Neural cell (in vitro differentiated cells): ENCODE results near the gene RUSF1. TPM values are rescaled to one million over a fixed set of nuclear protein-coding genes. Genes with fewer than 3 reads are reported as not detected.

Experiments used
- H2AFZ ChIP-seq: fragments of 200-600, 300-800 bp; sonication (generic), shearing (Covaris generic); 2 replicates; pipeline ENCODE4 v1.6.0; 2014; ENCODE audit warnings: low read depth, mild to moderate bottlenecking, antibody characterized with exemption, low read length, moderate library complexity
- H3F3A ChIP-seq: fragments of 200-600 bp; shearing (Covaris generic); 2 replicates; pipeline ENCODE4 v1.6.1; 2016; ENCODE audit warnings: mild to moderate bottlenecking, moderate library complexity, mixed read lengths, antibody characterized with exemption, low read length; ENCODE audit not compliant: insufficient read depth, poor library complexity, severe bottlenecking
- H3K27ac ChIP-seq: fragments of 200-600, 300-800 bp; sonication (generic), shearing (Covaris generic); 2 replicates; pipeline ENCODE4 v1.5.1; 2014; ENCODE audit warnings: mild to moderate bottlenecking, low read length, moderate library complexity
- H3K27me3 ChIP-seq: fragments of 300-800, 200-600 bp; sonication (generic), shearing (Covaris generic); 2 replicates; pipeline ENCODE4 v1.6.0; 2014; ENCODE audit warnings: mild to moderate bottlenecking, low read depth, low read length, moderate library complexity; ENCODE audit not compliant: insufficient read depth
- H3K36me3 ChIP-seq: fragments of 300-800, 200-600 bp; sonication (generic), shearing (Covaris generic); 2 replicates; pipeline ENCODE4 v1.5.1; 2014; ENCODE audit warnings: mild to moderate bottlenecking, antibody characterized with exemption, low read length, moderate library complexity; ENCODE audit not compliant: insufficient read depth
- H3K4me2 ChIP-seq: fragments of 300-800, 200-600 bp; sonication (generic), shearing (Covaris generic); 2 replicates; pipeline ENCODE4 v1.6.0; 2014; ENCODE audit warnings: mild to moderate bottlenecking, low read length
- H3K4me3 ChIP-seq: fragments of 300-800, 200-600 bp; sonication (generic), shearing (Covaris generic); 2 replicates; pipeline ENCODE4 v1.5.1; 2014; ENCODE audit warnings: mild to moderate bottlenecking, low read length, moderate library complexity
- H3K79me2 ChIP-seq: fragments of 200-600 bp; shearing (Covaris generic); replicated peaks from 2 replicates; pipeline ENCODE4 v1.6.0; 2014; ENCODE audit warnings: mild to moderate bottlenecking, low read length, moderate library complexity; ENCODE audit not compliant: insufficient read depth
- H3K9ac ChIP-seq: fragments of 300-800, 200-600 bp; sonication (generic), shearing (Covaris generic); 2 replicates; pipeline ENCODE4 v1.6.1; 2016; ENCODE audit warnings: mild to moderate bottlenecking, low read length, mixed read lengths
- H3K9me2 ChIP-seq: fragments of 200-600 bp; shearing (Covaris generic); 2 replicates; pipeline ENCODE4 v1.6.1; 2016; ENCODE audit warnings: mild to moderate bottlenecking, low read length, mixed read lengths; ENCODE audit not compliant: insufficient read depth
- H3K9me3 ChIP-seq: fragments of 200-600, 300-800 bp; sonication (generic), shearing (Covaris generic); 2 replicates; pipeline ENCODE4 v1.6.1; 2016; ENCODE audit warnings: mild to moderate bottlenecking, mixed run types, low read length, moderate library complexity, mixed read lengths
- H4K20me1 ChIP-seq: fragments of 200-600 bp; shearing (Covaris generic); 2 replicates; pipeline ENCODE4 v1.6.1; 2016; ENCODE audit warnings: mild to moderate bottlenecking, mixed run types; ENCODE audit not compliant: insufficient read depth
- EP300 ChIP-seq: fragments of 450-650 bp; conservative IDR thresholded peaks from 2 replicates; pipeline ENCODE4 v1.6.1; 2014; ENCODE audit warnings: antibody characterized with exemption, mild to moderate bottlenecking, moderate library complexity; ENCODE audit not compliant: poor library complexity, severe bottlenecking
- EZH2 ChIP-seq: fragments of 200-600, 300-800 bp; shearing (Covaris generic), sonication (generic); IDR thresholded peaks from 2 replicates; pipeline ENCODE4 v1.6.1; 2014; ENCODE audit warnings: antibody characterized with exemption, low read length, borderline replicate concordance, mild to moderate bottlenecking; ENCODE audit not compliant: insufficient read depth, poor library complexity, severe bottlenecking
- MXI1 ChIP-seq: fragments of 450-650 bp; conservative IDR thresholded peaks from 2 replicates; pipeline ENCODE4 v1.6.1; 2014; ENCODE audit warnings: antibody characterized with exemption, mild to moderate bottlenecking; ENCODE audit not compliant: poor library complexity, severe bottlenecking
- POLR2AphosphoS5 ChIP-seq: IDR thresholded peaks from 2 replicates; pipeline ENCODE4 v1.6.1; 2012
- RAD21 ChIP-seq: fragments of 450-650 bp; conservative IDR thresholded peaks from 2 replicates; pipeline ENCODE4 v1.6.1; 2014; ENCODE audit warnings: antibody characterized with exemption, mild to moderate bottlenecking, moderate library complexity
- SMC3 ChIP-seq: fragments of 450-650 bp; conservative IDR thresholded peaks from 2 replicates; pipeline ENCODE4 v1.6.1; 2014; ENCODE audit warnings: antibody characterized with exemption, mild to moderate bottlenecking, moderate library complexity; ENCODE audit not compliant: poor library complexity
- TAF1 ChIP-seq: IDR thresholded peaks from 2 replicates; pipeline ENCODE4 v1.6.1; 2012; ENCODE audit warnings: low read depth
- polyA plus RNA-seq: library from polyadenylated mRNA; depleted of rRNA; stranded (reverse); fragments of >200 nt; gene quantifications from 2 replicates; pipeline ENCODE4 v1.2.3, GENCODE V29; 2014
- TF ChIP-seq, protein P1 (sequence below): fragments of 450-650 bp; IDR thresholded peaks from 2 replicates; pipeline ENCODE4 v1.5.1; 2014; ENCODE audit warnings: antibody characterized with exemption, mild to moderate bottlenecking, moderate library complexity; ENCODE audit not compliant: poor library complexity, severe bottlenecking
- TF ChIP-seq, protein P2 (sequence below): IDR thresholded peaks from 2 replicates; pipeline ENCODE4 v1.6.1; 2012; ENCODE audit warnings: borderline replicate concordance

The RUSF1 gene
- polyA plus RNA-seq, 1 donor from 2014 or later: 108 TPM

DNA sequence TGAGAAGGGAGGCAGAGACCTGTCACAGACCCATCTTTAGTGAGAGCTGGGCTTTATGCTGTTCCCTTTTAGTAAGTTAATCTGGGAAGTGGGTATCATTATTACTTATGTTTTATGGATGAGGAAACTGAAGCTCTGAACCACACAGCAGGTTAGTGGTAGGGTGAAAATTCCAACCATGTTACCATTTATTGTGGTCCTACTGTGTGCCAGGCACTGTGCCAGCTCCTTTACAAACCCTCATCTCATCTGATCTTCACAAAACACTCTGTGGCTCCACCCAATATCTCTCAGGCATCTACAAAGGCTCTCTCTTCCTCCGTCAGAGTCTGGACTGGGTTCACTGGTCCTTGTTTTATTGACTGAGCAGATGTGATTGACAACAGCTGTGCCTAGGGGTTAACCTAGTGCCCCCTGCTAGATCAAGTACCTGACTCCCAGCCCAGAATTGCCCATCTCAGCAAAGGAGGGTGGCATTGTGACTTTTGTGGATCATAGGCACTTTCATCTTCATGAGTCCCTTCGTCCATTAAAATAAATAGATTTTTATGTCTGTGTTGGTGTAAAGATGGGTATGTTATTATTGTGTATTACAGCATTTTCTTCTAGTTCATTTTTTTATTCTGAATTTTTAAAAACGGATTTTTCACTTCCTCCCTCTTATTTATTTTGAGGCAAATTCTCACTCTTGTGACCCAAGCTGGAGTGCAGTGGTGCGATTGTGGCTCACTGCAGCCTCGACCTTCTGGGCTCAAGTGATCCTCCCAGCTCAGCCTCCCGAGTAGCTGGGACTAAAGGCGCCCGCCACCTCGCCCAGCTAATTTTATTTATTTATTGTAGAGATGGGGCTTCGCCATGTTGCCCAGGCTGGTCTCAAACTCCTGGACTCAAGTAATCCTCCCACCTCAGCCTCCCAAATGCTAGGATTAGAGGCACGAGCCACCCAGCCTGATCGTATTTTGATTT, 33.1 kb downstream of the RUSF1 start:
- Histone ChIP-seq H3K9me2 (no peaks in the 10 kb centered on the region), H3K27ac (no peak overlapping the region), H4K20me1 (no peaks in the 10 kb centered on the region), H3K79me2 (no peaks in the 10 kb centered on the region), H3K36me3 (no peaks in the 10 kb centered on the region), H3F3A (no peaks in the 10 kb centered on the region), H3K4me3 (no peak overlapping the region), H3K27me3 (peaks cover 86% of the 10 kb centered on the region), H2AFZ (no peak overlapping the region), H3K9me3 (no peaks in the 10 kb centered on the region), H3K9ac (no peak overlapping the region), H3K4me2 (no peak overlapping the region)
- TF ChIP-seq EZH2 (no peak), POLR2AphosphoS5 (no peak), TAF1 (no peak), MXI1 (no peak), RAD21 (no peak), SMC3 (no peak), EP300 (no peak)
- TF ChIP-seq, protein P1, sequence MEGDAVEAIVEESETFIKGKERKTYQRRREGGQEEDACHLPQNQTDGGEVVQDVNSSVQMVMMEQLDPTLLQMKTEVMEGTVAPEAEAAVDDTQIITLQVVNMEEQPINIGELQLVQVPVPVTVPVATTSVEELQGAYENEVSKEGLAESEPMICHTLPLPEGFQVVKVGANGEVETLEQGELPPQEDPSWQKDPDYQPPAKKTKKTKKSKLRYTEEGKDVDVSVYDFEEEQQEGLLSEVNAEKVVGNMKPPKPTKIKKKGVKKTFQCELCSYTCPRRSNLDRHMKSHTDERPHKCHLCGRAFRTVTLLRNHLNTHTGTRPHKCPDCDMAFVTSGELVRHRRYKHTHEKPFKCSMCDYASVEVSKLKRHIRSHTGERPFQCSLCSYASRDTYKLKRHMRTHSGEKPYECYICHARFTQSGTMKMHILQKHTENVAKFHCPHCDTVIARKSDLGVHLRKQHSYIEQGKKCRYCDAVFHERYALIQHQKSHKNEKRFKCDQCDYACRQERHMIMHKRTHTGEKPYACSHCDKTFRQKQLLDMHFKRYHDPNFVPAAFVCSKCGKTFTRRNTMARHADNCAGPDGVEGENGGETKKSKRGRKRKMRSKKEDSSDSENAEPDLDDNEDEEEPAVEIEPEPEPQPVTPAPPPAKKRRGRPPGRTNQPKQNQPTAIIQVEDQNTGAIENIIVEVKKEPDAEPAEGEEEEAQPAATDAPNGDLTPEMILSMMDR: no peak
- TF ChIP-seq, protein P2, sequence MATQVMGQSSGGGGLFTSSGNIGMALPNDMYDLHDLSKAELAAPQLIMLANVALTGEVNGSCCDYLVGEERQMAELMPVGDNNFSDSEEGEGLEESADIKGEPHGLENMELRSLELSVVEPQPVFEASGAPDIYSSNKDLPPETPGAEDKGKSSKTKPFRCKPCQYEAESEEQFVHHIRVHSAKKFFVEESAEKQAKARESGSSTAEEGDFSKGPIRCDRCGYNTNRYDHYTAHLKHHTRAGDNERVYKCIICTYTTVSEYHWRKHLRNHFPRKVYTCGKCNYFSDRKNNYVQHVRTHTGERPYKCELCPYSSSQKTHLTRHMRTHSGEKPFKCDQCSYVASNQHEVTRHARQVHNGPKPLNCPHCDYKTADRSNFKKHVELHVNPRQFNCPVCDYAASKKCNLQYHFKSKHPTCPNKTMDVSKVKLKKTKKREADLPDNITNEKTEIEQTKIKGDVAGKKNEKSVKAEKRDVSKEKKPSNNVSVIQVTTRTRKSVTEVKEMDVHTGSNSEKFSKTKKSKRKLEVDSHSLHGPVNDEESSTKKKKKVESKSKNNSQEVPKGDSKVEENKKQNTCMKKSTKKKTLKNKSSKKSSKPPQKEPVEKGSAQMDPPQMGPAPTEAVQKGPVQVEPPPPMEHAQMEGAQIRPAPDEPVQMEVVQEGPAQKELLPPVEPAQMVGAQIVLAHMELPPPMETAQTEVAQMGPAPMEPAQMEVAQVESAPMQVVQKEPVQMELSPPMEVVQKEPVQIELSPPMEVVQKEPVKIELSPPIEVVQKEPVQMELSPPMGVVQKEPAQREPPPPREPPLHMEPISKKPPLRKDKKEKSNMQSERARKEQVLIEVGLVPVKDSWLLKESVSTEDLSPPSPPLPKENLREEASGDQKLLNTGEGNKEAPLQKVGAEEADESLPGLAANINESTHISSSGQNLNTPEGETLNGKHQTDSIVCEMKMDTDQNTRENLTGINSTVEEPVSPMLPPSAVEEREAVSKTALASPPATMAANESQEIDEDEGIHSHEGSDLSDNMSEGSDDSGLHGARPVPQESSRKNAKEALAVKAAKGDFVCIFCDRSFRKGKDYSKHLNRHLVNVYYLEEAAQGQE: no peak

DNA sequence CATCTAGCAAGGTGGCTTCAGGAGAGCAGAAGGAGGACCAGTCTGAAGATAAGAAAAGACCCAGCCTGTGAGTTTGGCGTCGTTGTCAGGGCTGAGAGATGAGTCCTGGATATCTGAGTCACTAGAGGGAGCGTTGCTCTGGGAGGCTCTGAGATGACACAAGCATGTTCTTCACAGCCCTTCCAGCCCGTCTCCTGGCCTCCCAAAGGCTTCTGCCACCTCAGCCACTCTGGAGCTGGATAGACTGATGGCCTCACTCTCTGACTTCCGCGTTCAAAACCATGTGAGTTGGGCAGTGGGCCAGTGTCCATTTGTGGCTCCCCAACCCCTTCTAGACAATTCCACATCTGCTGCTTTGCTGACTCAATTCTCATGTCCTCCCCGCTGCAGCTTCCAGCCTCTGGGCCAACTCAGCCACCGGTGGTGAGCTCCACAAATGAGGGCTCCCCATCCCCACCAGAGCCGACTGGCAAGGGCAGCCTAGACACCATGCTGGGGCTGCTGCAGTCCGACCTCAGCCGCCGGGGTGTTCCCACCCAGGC, 33.9 kb downstream of the RUSF1 start:
- Histone ChIP-seq H3K4me3 (no peak overlapping the region), H3K9me2 (no peaks in the 10 kb centered on the region), H2AFZ (no peak overlapping the region), H3K27me3 (peaks cover 79% of the 10 kb centered on the region), H3K79me2 (no peaks in the 10 kb centered on the region), H3F3A (no peaks in the 10 kb centered on the region), H4K20me1 (no peaks in the 10 kb centered on the region), H3K27ac (no peak overlapping the region), H3K9ac (no peak overlapping the region), H3K4me2 (no peak overlapping the region), H3K36me3 (no peaks in the 10 kb centered on the region), H3K9me3 (no peaks in the 10 kb centered on the region)
- no peak for TF ChIP-seq EZH2
- TF ChIP-seq, protein P2: no peak
- TF ChIP-seq, protein P1: no peak
- TF ChIP-seq MXI1: no peak
- no peak for TF ChIP-seq POLR2AphosphoS5
- no peak for TF ChIP-seq RAD21
- no peak for TF ChIP-seq EP300
- TF ChIP-seq SMC3: no peak
- TF ChIP-seq TAF1: no peak
